Measurements from ENCODE around the gene SLC2A6.

SLC2A6 gene

DNA sequence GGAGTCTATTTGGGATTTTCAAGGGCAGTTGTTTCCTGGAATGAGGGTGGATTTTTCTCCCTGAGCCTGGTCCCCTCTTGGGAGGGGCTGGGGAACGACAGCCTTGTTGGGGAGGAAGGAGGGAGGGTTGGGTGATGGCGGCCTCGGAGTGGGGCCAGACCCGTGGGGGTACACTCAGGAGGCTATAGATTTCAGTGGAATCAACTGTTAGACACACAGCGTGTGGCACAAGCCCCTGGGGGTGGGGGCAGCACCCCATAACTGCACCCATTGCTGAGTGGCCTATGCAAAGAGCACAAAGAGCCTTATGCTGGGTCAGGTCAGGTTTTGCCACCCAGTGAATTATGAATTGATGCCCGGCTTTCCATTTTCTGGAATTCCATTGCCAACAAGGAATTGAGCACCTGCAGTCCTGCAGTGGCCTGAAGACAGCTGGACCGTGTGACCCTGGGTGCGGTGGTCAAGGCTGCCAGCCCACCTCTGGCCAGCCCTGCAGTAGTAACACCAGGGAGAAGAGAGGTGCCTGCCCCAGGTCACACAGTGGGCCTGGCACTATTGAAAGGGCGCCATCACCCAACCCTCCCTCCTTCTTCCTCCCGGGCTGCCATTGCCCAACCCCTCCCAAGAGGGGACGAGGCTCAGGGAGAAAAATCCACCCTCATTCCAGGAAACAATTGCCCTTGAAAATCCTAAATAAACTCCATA lies 37.5 kb upstream of the SLC2A6 start:
- no peak overlapping the region for H3K4me3 ChIP-seq (ENCODE audit: low read depth, low read length)

DNA sequence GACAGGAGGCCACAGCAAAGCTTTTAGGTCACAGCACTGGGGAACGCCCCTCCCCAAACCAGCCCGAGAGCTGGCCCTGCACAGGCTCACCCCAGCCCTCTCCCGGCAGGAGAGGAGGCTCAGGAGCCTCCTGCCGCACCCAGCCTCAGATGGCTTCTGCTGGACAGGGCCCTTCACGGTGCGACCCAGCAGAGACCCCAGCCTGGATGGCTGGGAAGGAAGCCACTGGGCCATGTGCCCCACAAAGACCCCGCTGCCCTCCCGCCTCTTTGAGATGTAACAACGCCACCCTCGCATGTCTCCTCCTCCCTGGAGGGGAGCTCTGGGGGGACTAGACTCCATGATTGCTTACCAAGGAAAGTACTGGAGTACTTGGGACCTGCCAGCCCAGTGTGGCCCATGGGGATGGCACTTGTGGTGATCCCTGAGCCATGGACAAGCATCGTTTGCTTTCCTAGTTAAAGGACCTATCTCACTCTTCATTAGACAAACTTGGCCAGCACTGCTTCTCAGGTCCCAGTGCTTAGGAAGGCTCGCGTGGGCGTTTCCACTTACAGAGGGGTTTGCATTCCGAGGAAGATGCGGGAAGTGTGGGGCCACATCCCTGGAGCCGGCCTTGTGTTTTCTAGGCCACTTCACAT lies 36.8 kb upstream of the SLC2A6 start:
- no peak overlapping the region for H3K4me3 ChIP-seq (ENCODE audit: low read depth, low read length)

DNA sequence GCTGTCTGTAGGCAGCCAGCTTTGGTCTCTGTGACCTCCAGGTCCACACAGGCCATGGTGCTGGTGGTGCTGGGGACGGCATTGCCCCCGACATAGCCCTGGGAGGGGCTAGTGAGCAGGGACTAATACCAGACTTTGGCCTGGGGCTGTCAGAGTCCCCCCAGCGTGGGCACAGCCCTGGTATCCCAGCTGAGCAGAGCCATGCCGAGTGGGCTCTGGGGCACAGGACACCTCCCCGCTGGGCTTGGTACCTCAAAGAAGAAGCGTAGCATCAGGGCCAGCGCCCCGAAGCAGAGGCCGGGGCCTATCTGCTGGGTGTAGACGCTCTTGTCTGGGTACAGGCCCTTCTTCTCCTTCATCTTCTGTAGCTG lies 36.3 kb upstream of the SLC2A6 start:
- no peak overlapping the region for H3K4me3 ChIP-seq (ENCODE audit: low read depth, low read length)

DNA sequence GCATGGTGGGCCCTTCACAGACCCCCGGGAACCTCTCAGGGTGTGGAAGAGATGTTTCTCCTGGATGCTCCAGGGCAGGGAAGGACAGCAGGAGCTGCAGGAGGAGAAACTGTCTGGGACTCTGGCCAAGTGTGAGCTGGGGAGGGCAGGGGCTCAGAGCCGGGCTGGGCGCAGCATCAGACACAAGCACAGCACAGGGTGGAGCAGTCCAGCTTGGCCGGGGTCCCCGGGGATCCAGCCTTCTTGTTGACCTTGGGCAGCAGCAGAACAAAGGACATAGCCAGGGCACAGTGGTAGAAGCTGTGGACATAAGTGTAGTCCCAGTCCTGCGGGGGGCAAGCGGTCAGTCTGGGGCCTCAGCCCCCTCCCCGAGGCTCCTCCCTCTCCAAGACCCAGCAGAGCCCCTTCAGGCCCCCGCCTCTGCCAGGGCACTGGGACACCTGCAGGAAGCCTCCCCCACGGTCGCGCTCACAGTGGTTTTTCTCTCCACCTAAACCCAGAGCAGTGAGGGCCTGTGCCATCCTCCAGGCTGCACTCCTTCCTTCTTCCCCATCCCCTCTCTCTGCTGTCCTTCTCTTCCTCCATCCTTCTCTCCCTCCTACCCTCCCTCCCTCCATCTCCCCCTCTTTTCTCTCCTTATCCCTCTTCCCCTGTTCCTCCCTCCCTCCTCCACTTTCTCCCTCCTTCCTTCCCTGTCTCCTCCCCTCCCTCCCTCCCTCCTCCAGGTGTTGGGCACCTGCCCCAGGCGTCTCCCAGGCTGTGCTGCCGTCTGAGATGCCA lies 35.8 kb upstream of the SLC2A6 start:
- no peak overlapping the region for H3K4me3 ChIP-seq (ENCODE audit: low read depth, low read length)

DNA sequence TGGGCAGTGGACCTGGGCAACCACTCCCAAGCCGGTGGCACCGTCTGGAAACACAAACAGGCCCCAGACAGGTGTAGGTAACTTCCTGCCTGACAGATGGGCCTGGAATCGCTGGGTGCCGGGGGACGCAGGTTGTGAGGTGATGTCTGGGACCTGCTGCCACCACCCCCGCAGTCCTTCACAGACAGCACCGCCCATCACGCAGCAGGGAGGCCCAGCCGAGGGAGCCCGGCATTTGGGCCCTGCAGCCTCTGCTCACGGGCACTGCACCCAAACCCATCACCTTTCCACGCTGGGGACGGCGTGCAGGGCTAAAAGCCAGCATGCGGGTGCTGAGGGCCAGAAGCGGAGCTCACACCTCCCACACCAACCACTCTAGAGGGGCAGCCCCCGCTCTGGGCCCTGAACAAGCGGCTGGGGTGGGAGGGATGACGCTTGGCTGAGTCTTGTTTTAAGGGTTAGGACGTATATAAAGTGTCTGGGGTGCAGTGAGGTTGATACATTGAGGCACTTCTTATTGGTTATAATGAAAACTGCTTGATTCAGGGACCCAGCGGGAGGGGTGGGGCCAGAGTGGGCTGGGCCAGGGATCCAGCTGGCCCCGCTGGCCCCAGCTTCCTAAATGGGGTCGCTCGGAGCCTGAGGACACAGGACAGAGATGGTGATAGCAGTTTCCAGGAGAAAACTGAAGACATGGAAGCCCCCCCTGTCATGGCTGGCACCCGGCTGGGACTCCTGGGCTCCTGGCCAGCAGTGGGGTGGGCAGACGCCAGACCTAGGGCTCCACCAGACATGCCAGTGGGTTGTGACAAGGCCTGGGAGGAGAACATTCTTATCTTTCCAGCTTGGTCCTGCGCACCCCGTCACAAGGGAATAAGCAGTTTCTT lies 34.6 kb upstream of the SLC2A6 start:
- no peak overlapping the region for H3K4me3 ChIP-seq (ENCODE audit: low read depth, low read length)

DNA sequence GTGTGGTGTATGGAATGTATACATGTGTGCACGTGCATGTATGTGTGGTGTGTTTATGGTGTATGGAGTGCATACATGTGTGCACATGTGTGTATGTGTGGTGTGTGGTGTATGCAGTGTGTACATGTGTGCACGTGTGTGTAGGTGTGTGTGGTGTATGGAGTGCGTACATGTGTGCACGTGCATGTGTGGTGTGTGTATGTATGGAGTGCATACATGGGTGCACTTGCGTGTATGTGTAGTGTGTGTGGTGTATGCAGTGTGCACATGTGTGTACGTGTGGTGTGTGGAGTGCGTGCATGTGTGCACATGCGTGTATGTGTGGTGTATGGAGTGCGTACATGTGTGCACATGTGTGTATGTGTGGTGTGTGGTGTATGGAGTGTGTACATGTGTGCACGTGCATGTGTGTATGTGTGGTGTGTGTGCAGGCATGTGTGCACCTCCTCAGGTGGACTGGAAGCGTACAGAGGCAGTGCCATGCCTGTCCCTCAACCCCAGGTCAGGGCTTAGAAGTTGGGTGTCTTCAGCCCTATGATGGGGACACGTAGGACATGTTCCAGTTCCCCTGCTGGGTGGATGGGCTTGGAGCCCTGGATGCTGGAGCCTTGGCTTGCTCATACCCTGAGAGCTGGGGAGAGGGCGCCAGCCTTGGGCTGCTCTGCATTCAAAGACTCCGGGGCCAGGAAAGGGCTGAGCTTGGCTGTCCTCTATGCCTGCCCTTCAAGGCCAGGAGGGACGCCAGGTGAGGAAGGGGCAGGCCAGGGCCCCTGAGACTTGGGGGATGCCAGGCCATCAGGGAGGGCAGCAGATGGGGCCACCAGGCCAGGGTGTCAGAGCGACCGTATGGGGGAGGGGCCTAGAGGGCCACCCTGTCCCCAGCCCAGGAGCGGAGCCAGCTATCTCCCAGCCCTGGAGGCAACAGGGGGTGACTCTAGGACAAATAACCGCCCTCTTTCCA lies 33.6 kb upstream of the SLC2A6 start:
- no peak overlapping the region for H3K4me3 ChIP-seq (ENCODE audit: low read depth, low read length)

DNA sequence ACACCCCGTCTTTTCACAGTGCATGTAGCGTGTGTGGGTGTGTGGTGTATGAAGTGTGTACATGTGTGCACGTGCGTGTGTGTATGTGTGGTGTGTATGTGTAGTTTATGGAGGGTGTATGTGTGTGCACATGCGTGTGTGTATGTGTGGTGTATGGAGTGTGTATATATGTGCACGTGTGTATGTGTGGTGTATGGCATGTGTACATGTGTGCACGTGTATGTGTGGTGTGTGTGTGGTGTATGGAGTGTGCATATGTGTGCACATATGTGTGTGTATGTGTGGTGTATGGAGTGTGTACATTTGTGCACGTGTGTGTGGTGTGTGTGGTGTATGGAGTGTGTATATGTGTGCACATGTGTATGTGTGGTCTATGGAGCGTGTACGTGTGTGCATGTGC lies 32.7 kb upstream of the SLC2A6 start:
- no peak overlapping the region for H3K4me3 ChIP-seq (ENCODE audit: low read depth, low read length)

DNA sequence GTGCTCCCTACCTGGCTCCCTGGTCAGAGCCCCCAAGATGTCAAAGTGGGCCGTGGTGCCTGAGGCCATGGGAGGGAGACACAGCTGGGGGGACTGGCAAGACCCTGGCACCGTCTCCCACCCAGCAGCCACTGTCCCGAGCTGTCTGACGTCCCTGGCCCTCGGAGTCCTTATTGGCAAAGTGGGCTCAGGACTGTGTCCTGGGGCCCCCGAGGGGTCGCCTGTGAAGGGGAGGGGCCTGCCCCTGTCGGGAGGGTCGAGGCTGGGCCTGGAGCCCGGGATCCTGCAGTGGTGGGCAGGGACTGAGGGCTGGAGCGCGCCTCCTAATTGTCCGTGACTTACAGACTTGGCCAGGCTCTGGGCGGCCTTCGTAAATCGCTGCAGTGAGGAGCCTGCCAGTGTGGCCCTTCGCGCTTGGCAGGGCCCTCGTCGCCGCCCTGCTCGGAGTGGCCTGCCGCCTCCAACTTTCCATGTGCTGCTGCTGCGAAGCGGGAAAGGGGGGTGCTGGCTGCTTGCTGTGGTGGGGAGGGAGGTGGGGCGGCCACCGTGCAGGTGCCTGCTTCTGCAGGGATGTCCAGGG lies 32.1 kb upstream of the SLC2A6 start:
- no peak overlapping the region for H3K4me3 ChIP-seq (ENCODE audit: low read depth, low read length)

DNA sequence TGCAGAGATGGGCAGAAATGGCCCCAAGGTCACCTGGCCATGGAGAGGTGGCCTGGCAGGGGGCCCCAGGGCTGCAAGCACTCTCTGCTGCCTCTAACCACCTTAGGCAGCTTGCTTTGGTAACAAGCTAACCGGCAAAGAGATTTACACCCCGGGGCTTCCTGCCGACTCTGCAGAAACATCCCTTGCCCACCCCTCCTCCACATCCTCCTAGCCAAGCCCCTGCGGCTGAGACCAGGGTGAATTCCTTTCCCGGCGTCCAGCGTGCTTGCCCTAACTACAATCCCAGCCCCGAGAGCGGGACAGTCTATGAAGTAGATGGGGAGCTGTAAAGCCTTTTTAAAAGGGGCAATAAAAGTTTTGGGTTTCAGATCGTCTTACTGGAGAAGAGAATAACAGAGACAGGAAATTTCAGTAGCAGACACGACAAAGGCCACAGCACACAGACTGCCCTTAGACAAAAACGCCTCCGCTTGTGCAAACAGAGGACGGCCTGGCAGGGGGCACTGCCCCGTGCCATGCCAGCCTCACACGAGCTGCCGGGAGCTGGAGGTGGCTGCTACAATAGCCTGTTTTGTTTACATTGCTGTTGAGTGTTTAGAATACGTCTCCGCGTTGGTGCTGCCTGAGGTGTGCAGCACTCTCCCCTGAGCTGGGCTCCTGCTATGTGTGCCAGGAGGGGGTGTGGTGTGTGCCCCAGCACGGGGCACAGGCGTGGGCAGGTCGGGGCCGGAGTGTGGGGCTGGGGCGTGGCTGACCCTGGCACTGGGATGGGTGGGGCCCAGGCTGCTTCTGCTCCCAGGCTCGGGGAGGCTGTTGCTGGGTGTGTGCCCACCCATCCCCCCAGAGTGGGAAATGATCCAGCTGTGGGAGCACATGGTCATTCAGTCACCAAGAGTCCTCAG lies 30.5 kb upstream of the SLC2A6 start:
- no peak overlapping the region for H3K4me3 ChIP-seq (ENCODE audit: low read depth, low read length)

DNA sequence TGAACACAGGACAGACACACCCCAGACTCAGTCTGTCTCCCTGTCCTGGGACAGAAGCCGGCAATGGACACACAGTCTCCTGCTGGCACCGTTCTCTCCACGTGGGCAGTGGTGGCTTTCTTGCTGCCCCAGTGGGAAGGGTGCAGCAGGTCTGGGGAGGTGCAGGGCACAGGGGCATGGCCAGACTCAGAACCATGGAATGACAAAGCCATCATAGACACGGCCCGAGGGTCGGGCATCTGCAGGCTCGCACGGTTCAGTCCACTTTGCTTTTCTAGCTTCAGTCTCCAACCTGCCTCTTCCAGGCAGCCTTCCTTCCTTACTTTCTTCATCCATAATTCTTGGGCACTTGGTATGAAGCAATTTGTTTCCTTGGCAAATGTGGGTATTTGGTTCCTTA lies 29.1 kb upstream of the SLC2A6 start:
- H3K4me3 ChIP-seq (ENCODE audit: low read depth, low read length), result no peak overlapping the region

DNA sequence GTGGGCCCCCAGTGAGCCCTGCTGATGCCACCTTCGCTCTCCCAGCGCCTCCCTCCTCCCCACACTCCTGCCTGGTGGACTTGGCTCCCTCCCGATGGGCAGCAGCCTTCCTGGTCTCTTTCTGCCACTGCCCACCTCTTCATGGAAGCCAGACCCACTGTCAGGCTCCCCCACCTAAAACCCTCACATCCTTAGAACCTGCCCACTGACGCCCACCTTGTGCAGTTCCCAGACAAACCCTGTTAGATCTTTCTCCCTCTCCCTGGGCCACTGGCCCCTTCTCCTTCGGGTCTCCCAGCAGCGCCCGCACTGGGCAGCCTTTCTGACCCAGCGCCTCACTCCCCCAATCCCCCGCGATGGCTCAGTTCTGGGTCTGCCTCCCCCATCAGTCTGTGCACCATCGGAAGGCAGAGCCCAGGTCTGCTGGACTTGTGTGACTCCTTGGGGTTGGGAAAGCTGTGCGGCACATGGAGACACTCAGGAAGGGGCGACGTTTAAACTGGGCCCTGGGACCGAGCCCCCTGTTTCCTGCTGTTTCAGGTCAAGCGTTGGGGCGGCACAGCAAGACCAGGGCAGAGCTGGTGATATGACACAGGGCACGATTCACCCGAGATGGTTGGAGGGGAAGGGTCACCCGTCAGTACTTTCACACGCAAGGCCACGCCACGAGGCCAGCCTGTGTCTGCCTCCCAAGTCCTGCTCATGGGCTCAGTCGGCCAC lies 28.5 kb upstream of the SLC2A6 start:
- no peak overlapping the region for H3K4me3 ChIP-seq (ENCODE audit: low read depth, low read length)

DNA sequence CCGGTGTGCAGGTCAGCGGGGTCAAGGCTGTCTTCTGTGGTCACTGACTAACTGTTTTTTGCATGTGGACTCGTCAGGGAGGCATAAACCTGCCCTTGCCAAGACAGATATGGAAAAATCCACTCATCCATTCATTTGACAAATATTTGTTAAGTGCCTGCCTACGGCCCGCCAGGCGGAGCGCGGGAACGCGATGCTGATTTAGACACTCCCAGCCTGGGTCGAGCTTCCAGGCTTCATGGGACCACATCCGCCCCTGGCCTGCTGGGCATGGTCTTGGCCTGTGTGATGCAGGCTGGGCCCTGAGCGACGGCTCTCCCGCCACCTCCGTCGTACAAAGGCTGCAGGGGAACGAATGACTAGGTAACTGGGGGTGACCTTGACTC lies 27.7 kb upstream of the SLC2A6 start:
- H3K4me3 ChIP-seq (ENCODE audit: low read depth, low read length), result no peak overlapping the region

DNA sequence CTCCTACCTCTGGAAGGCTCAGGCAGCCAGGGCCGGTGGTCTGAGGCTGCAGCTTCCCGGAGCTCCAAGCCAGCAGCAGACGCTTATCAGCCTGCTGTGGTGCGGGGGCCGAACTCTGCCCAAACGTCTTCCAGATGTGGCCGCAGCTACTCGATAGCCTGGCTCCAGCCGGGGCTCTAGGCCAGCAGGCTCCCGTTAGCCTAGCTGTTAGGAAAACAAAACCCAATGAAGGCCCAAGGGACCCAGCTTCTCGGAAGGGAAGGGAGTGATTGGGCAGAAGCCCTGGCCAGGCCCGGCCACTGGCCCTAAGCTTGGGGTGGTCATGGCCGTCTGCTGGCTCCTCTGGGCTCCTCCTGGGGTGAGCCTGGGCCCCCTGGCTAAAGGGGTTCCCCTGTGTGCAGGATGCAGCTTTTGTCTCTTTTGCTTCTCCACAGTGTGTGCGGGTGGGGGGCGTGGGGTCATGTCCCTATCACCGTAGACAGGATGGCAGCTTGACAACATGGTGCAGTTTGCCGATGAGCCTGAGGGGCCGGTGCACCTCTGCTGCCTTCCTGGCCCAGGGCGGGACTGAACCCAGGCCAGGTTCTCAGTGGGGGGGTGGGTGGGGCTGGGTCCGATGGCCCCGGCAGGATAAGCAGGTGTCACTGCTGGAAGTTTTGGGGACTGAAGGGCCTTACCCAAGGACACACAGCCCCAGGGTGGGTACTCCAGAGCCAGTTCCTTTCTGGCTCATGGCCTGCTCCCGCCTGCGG lies 27.2 kb upstream of the SLC2A6 start:
- H3K4me3 ChIP-seq (ENCODE audit: low read depth, low read length), result no peak overlapping the region

DNA sequence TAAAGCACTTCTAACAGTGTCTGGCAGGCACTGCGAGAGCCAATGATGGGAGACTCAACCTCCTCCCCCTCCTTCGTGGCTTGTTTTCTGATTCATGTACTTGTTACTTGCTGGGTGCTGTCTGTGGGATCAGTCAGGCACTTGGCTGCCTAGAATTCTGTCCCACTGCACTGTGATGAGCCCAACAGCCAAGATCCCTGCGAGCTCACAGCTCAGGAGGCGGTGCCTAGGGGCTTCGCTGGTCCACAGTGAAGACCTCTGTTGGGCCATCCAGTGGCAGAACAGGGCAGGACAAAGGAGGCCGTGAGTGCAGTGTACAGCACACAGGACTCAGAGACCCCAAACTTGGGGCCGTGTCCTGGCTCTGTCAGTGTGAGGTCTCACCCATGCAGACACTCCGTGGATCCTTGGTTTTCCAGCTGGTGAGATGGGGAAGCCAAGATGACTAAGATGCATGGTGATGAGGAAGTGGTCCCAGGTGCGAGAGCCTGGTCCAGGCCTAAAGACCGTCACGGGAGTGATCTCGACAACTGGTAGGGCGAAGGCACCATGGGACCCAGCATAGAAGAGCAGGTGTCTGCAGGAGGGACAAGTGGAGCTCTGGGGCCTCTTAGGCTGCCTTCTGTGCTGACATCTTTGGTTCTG lies 26.4 kb upstream of the SLC2A6 start:
- H3K4me3 ChIP-seq (ENCODE audit: low read depth, low read length), result no peak overlapping the region

DNA sequence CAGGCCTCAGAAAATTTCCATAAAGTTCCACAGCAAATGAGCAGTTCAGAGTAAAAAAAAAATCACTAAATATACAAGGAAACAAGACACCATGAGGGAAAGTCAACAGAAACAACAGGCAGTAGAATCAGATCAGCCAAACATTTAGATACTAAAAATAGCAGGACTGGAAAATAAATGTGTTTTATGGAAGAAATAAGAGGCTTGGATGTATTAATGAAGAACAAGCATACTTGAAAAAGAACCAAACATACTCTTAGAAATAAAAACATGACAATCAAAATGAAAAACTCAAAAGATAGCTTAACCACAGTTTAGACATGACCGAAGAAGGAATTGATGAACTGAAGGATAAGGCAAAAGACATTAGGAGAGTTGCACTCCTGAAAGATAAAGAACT lies 23.2 kb upstream of the SLC2A6 start:
- no peak overlapping the region for H3K4me3 ChIP-seq (ENCODE audit: low read depth, low read length)

DNA sequence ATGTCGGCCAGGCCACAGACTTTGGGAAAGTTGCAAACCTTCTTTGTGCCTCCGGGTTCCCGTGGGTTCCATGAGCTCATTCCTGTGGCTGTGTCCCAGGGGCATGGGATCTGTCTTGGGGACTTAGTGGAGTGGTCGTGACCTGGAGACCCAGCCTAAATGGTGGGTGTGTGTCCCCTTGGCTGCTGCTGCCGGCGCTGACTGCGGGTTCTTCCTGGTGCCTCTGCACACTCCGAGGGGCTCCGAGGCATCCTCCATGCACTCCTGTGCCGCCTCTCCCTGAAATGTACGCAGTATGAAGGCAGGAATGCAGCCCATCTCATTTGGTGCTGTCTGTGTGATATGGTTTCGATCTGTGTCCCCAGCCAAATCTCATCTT lies 21.0 kb upstream of the SLC2A6 start:
- no peak overlapping the region for H3K4me3 ChIP-seq (ENCODE audit: low read depth, low read length)
